ENCODE results near the gene TSPAN3. TPM values are rescaled to one million over a fixed set of nuclear protein-coding genes. Genes with fewer than 3 reads are reported as not detected.

The TSPAN3 gene
- total and polyA plus RNA-seq, 2 donors (not counting 3 experiments of a cell fraction or from before 2014, with no cell fraction given), result 215 to 606 TPM

DNA sequence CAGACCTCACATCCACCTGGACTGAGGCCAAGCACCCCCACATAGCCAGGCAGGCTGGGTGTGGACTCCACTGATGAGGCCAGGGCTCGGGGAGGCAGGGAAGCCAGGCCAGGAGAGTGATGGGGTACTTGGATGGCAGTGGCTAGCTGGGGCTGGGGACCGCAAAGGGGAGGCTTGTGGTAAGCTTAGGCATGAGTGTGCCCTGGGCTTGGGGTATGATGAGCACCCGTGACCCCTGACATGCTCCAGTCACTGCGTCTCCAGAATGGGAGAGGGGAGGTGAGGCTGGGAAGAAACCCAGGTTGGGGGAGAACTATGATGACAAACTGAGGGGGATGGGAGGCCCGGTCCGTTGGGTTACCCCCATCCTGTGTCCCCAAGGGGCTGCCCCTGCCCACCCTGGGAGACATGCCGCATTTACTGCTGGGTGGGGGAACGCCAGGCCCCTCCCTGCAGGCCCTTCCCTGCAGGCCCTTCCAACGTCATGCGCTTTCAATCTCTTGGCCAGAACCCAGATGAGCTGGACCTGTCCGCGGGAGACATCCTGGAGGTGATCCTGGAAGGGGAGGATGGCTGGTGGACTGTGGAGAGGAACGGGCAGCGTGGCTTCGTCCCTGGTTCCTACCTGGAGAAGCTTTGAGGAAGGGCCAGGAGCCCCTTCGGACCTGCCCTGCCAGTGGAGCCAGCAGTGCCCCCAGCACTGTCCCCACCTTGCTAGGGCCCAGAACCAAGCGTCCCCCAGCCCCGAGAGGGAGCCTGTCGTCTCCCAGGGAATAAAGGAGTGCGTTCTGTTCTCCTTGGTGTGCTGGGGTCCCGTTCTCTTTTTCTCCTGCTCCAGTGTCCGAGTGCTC, 34.1 kb downstream of the TSPAN3 start:
- H3K4me1 ChIP-seq (ENCODE audit: control insufficient read depth, extremely low read depth, insufficient read depth, low read length), result no peaks in the 10 kb centered on the region

DNA sequence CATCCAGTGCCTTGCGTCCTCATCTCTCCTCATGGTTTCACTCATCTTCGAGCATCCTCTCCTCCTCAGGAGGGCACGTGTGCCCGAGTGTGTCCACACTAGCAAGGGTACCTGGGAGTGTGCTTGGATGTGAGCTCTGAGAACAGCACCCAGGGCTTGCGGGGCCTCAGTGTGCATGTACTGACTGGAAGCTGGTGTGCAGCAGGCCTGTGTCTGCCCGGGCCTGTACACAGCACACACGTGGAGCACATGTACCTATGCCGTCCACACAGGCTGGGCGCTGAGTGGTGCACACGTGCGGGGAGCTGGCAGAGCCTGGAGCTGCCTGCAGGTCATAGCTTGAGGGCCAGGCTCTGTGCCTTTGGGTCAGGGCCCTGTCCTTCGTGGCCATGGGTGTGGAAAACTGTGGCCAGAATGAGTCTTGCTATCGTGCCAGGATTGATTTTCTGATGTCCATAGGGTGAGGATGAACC, 34.9 kb downstream of the TSPAN3 start:
- Histone ChIP-seq H3K27ac (ENCODE audit: insufficient read depth, low read depth, low read length) (no peak overlapping the region), H4K20me1 (replicated peaks; ENCODE audit: control insufficient read depth, extremely low read depth, insufficient read depth, low read length) (no peaks in the 10 kb centered on the region), H3K9ac (replicated peaks; ENCODE audit: extremely low read depth, insufficient read depth, low read length) (no peak overlapping the region), H3K27me3 (ENCODE audit: control insufficient read depth in 2 of 2, insufficient read depth in 2 of 2, low read length in 2 of 2) (no peaks in the 10 kb centered on the region), H3K4me2 (ENCODE audit: insufficient read depth, low read length) (no peak overlapping the region), H3K4me1 (ENCODE audit: control insufficient read depth, extremely low read depth, insufficient read depth, low read length) (no peaks in the 10 kb centered on the region), H3K36me3 (ENCODE audit: control insufficient read depth in 2 of 2, extremely low read depth in 1 of 2, insufficient read depth in 2 of 2, low read length in 2 of 2) (peaks cover 0 to 4% of the 10 kb centered on the region in 2 experiments), H3K9me1 (replicated peaks; ENCODE audit: control insufficient read depth, extremely low read depth, insufficient read depth, low read length) (no peaks in the 10 kb centered on the region), H3K79me2 (ENCODE audit: control insufficient read depth, insufficient read depth, low read length) (no peaks in the 10 kb centered on the region), H3K4me3 (replicated peaks in 1 of 3; ENCODE audit: insufficient read depth in 1 of 3, low read depth in 1 of 3, low read length in 3 of 3) (no peak overlapping the region), H2AFZ (ENCODE audit: low read depth, low read length) (no peak overlapping the region), H3K9me3 (replicated peaks; ENCODE audit: control insufficient read depth, insufficient read depth, low read length) (no peaks in the 10 kb centered on the region)
- no TSS peak for BruUV-seq (replicated peaks)
- no peak for DNase-seq (ENCODE audit: low read depth, low spot score)
- intact Hi-C loops (cut with micrococcal nuclease) (loop anchor here (2.0 kb wide), 1 partner anchor 35 kb away; the partner anchor contains the start of gene TSPAN3), dilution Hi-C loops (cut with MboI; ENCODE audit: extremely low pct_ligation_motif_present, low sequenced_read_pairs) (no loop called here)
- FAIRE-seq, result no peak
- ChIA-PET POLR2A (no interaction called here), CTCF (interaction anchor here (0.8 to 3.3 kb wide), 11 partner anchors 10 to 510 kb away, joined by 3 to 18 read pairs (median 5); partner anchors contain the start of gene TSPAN3)
- TF ChIP-seq GATA2 (IDR thresholded peaks at IDR 0.05; ENCODE audit: insufficient read depth, insufficient read length, low read depth, low read length), result no peak
- TF ChIP-seq, protein P1, sequence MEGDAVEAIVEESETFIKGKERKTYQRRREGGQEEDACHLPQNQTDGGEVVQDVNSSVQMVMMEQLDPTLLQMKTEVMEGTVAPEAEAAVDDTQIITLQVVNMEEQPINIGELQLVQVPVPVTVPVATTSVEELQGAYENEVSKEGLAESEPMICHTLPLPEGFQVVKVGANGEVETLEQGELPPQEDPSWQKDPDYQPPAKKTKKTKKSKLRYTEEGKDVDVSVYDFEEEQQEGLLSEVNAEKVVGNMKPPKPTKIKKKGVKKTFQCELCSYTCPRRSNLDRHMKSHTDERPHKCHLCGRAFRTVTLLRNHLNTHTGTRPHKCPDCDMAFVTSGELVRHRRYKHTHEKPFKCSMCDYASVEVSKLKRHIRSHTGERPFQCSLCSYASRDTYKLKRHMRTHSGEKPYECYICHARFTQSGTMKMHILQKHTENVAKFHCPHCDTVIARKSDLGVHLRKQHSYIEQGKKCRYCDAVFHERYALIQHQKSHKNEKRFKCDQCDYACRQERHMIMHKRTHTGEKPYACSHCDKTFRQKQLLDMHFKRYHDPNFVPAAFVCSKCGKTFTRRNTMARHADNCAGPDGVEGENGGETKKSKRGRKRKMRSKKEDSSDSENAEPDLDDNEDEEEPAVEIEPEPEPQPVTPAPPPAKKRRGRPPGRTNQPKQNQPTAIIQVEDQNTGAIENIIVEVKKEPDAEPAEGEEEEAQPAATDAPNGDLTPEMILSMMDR (IDR thresholded peaks at IDR 0.05; ENCODE audit: extremely low read depth in 1 of 2, insufficient read depth in 1 of 2, low read depth in 1 of 2, low read length in 2 of 2), result no peak
- TF ChIP-seq, protein P2, sequence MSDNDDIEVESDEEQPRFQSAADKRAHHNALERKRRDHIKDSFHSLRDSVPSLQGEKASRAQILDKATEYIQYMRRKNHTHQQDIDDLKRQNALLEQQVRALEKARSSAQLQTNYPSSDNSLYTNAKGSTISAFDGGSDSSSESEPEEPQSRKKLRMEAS (IDR thresholded peaks at IDR 0.05; ENCODE audit: insufficient read depth, insufficient read length), result no peak
- no peak for TF ChIP-seq POLR2AphosphoS5 (IDR thresholded peaks at IDR 0.05; ENCODE audit: insufficient read depth, low read depth, low read length)
- TF ChIP-seq POLR2A (IDR thresholded peaks at IDR 0.05; ENCODE audit: low read depth, low read length), result no peak
- TF ChIP-seq FOS (IDR thresholded peaks at IDR 0.05; ENCODE audit: borderline replicate concordance, insufficient read depth, low read length), result no peak
- TF ChIP-seq JUN (IDR thresholded peaks at IDR 0.05; ENCODE audit: borderline replicate concordance, insufficient read depth, insufficient read length, low read depth), result no peak
- TF ChIP-seq MYC (IDR thresholded peaks at IDR 0.05; ENCODE audit: low read depth, low read length), result no peak
- TF ChIP-seq EZH2 (IDR thresholded peaks at IDR 0.05; ENCODE audit: borderline replicate concordance, low read depth, low read length, severe bottlenecking), result no peak

More for the DNA sequence above, 34.1 kb downstream of the TSPAN3 start:
- no TSS peak for BruUV-seq (replicated peaks)
- Histone ChIP-seq H3K9me1 (replicated peaks; ENCODE audit: control insufficient read depth, extremely low read depth, insufficient read depth, low read length) (no peaks in the 10 kb centered on the region), H2AFZ (ENCODE audit: low read depth, low read length) (no peak overlapping the region), H3K9me3 (replicated peaks; ENCODE audit: control insufficient read depth, insufficient read depth, low read length) (no peaks in the 10 kb centered on the region), H3K79me2 (ENCODE audit: control insufficient read depth, insufficient read depth, low read length) (no peaks in the 10 kb centered on the region), H4K20me1 (replicated peaks; ENCODE audit: control insufficient read depth, extremely low read depth, insufficient read depth, low read length) (no peaks in the 10 kb centered on the region), H3K9ac (replicated peaks; ENCODE audit: extremely low read depth, insufficient read depth, low read length) (no peak overlapping the region), H3K4me3 (replicated peaks in 1 of 3; ENCODE audit: insufficient read depth in 1 of 3, low read depth in 1 of 3, low read length in 3 of 3) (no peak overlapping the region), H3K27ac (ENCODE audit: insufficient read depth, low read depth, low read length) (no peak overlapping the region), H3K27me3 (ENCODE audit: control insufficient read depth in 2 of 2, insufficient read depth in 2 of 2, low read length in 2 of 2) (no peaks in the 10 kb centered on the region), H3K36me3 (ENCODE audit: control insufficient read depth in 2 of 2, extremely low read depth in 1 of 2, insufficient read depth in 2 of 2, low read length in 2 of 2) (peaks cover 0 to 4% of the 10 kb centered on the region in 2 experiments), H3K4me2 (ENCODE audit: insufficient read depth, low read length) (no peak overlapping the region)
- DNase-seq (ENCODE audit: low read depth, low spot score) (no peak), FAIRE-seq (no peak)
- dilution Hi-C loops (cut with MboI; ENCODE audit: extremely low pct_ligation_motif_present, low sequenced_read_pairs), result no loop called here
- intact Hi-C loops (cut with micrococcal nuclease), result no loop called here
- POLR2A ChIA-PET, result no interaction called here
- TF ChIP-seq EZH2 (IDR thresholded peaks at IDR 0.05; ENCODE audit: borderline replicate concordance, low read depth, low read length, severe bottlenecking) (no peak), POLR2A (IDR thresholded peaks at IDR 0.05; ENCODE audit: low read depth, low read length) (peak; percentile 25)
- CTCF ChIA-PET, result interaction anchor here (0.8 to 3.3 kb wide), 8 partner anchors 10 to 506 kb away, joined by 3 to 18 read pairs (median 4); partner anchors contain the start of gene TSPAN3

Measured in endothelial cell of umbilical vein (primary cell).